ENCODE data around the gene NAGK.

The NAGK gene

DNA sequence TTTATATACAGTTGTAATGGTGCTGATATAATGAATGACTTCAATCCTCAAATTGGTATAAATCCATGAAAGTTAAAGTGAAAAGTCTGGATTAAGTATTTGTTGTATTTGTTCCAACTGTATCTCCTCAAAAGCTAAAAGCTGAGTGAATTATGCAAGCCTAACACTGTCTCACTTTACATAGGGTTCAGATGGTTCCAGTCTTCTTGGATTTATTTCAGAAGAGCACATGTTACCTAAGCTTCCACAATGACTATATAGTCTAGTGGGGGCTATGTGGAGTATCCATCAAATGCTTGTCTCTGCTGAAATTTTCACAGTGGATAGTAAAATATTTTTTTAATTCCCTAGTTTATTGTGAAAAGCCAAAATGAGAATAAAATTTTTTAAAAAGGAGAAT, 48.6 kb downstream of the NAGK start:
- no peak for FAIRE-seq

DNA sequence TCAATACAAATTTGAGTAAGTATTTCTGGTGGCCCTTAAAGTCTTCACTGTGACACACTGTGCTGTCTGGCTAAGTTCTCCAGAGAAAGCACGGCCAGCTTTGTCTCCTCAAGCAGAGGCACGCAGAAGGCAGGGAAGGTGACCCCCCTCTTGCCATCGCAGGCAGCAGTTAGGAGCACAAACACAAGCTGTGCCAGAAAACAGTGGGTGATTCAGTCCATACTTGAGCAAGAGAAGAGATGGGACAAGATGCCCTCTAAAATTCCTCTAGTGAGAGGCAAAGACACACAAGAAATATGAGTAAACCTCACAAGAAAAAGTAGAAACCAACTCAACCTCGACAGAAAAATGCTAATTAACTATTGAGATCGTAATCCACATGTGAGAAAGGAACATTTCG, 51.7 kb downstream of the NAGK start:
- no peak for FAIRE-seq

- no peak for FAIRE-seq
Measured at GRCh38 chr2:71121479-71121878, 53.0 kb downstream of the NAGK start.

- FAIRE-seq = no peak
Measured at GRCh38 chr2:71122387-71123298, 54.2 kb downstream of the NAGK start.

DNA sequence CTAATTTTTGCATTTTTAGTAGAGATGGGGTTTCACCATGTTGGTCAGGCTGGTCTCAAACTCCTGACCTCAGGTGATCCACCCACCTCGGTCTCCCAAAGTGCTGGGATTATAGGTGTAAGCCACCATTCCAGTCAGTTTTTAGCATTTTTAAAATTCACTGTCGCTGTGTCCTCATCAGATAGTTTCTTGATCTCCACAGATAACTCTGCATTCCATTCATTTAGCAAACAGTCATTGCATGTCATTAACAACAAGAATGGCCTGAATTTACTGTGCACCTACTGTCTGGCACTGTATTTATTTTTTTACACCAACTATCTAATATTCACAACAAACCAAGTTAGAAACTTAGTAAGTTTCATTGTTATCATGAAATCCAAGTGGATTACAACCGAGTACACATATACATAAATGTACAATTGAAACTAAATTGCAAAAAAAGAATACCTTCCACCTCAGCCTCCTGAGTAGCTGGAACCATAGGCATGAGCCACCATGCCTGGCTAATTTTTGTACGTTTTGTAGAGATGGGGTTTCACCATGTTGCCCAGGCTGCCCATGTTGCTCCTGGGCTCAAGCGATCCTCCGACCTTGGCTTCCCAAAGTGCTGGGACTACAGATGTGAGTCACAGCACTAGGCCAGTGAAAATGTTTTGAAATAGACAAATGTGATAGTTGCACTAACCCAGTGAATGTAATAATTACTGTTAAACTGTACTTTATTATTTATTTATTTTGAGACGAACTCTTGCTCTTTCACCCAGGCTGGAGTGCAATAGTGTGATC, 57.3 kb downstream of the NAGK start:
- FAIRE-seq = no peak

DNA sequence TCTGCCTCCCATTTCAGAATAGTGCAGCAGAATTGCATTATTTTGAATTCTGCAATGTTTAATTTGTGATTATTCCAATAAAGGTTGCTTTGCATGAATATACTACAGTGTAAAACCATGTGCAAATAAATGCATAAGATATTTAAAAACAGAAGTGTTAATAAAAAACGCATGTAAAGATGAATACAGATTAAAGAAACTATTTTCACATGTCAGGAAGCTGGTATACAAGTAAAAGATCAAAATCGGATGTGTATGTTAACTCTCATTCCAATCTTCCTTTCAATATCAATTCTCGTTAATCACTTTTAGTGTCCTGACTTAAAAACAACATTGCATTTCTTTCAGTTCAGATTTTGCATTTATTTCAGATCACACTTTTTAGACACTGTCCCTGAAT, 58.5 kb downstream of the NAGK start:
- FAIRE-seq = no peak
